B cell (primary cell): ENCODE measurements around the gene DIRAS3.

ENCODE experiments used
- EZH2 ChIP-seq: IDR thresholded peaks from 2 replicates; pipeline ENCODE4 v1.6.1; 2012; ENCODE audit warnings: borderline replicate concordance, low read depth, mild to moderate bottlenecking, moderate library complexity, low read length; ENCODE audit not compliant: insufficient read depth, poor library complexity, severe bottlenecking
- TF ChIP-seq, protein P1 (sequence below): fragments of 200-600 bp; IDR thresholded peaks from one replicate; pipeline ENCODE4 v1.8.0; 2022; ENCODE audit warnings: antibody characterized with exemption, mild to moderate bottlenecking

DNA sequence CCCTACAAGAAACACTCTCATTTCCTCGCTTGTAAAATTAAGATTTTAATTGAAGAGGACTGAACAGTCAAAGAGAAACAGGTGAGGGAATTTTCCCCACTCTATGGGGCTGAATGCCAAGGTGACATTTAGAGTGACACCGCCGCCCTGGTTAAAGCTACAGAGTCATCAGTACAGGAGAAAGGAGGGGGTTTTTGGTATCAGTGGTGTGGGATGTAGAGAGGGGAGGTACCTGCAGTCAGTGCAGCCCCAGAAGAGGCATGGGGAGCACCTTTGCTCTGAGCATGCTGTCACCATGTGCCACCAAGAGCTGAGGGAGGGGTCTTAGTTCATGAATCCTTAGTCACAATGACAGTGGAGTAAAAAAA lies 2.8 kb downstream of the DIRAS3 start:
- TF ChIP-seq, protein P1, sequence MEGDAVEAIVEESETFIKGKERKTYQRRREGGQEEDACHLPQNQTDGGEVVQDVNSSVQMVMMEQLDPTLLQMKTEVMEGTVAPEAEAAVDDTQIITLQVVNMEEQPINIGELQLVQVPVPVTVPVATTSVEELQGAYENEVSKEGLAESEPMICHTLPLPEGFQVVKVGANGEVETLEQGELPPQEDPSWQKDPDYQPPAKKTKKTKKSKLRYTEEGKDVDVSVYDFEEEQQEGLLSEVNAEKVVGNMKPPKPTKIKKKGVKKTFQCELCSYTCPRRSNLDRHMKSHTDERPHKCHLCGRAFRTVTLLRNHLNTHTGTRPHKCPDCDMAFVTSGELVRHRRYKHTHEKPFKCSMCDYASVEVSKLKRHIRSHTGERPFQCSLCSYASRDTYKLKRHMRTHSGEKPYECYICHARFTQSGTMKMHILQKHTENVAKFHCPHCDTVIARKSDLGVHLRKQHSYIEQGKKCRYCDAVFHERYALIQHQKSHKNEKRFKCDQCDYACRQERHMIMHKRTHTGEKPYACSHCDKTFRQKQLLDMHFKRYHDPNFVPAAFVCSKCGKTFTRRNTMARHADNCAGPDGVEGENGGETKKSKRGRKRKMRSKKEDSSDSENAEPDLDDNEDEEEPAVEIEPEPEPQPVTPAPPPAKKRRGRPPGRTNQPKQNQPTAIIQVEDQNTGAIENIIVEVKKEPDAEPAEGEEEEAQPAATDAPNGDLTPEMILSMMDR, result no peak
- no peak for TF ChIP-seq EZH2
